Right atrium auricular region (tissue), 2 donors: ENCODE results near the gene DRICH1. TPM values are rescaled to one million over a fixed set of nuclear protein-coding genes. Genes with fewer than 3 reads are reported as not detected.

Source experiments
- DNase-seq: peaks from one replicate; pipeline ENCODE4 v3.0.0-alpha.2; 2019; ENCODE audit warnings: low spot score
- H3K27ac ChIP-seq, 2 donors: fragments of 200-600 bp; sonication (generic); 1 replicate in 1 of 2; 2 replicates in 1 of 2; pipeline ENCODE4 v1.5.1; 2016 to 2019
- H3K27me3 ChIP-seq, 2 donors: fragments of 200-600 bp; sonication (generic); one replicate each; pipeline versions ENCODE4 v1.5.1 to v1.6.0; 2017 to 2019
- H3K36me3 ChIP-seq: fragments of 200-600 bp; sonication (generic); one replicate; pipeline ENCODE4 v1.5.1; 2016
- H3K4me1 ChIP-seq, 2 donors: fragments of 200-600 bp; sonication (generic); one replicate each; pipeline versions ENCODE4 v1.5.1 to v1.6.0; 2017 to 2019
- H3K4me3 ChIP-seq, 2 donors: fragments of 200-600 bp; sonication (generic); 1 replicate in 1 of 2; 2 replicates in 1 of 2; pipeline ENCODE4 v1.5.1; 2017 to 2019; ENCODE audit warnings: mild to moderate bottlenecking in 1 of 2, moderate library complexity in 1 of 2
- H3K9me3 ChIP-seq, 2 donors: fragments of 200-600 bp; sonication (generic); one replicate each; pipeline ENCODE4 v1.5.1; 2019
- CTCF ChIP-seq, 2 donors: fragments of 200-600 bp; sonication (generic); IDR thresholded peaks; one replicate each; pipeline ENCODE4 v1.5.1; 2019; ENCODE audit warnings: antibody characterized with exemption in 2 of 2
- total RNA-seq, 2 donors: library from RNA; depleted of rRNA; stranded (reverse); fragments of >200 nt; gene quantifications; one replicate each; pipeline ENCODE4 v1.1.0, GENCODE V29; 2016

Gene DRICH1
- total RNA-seq, 2 donors from 2014 or later = not detected

DNA sequence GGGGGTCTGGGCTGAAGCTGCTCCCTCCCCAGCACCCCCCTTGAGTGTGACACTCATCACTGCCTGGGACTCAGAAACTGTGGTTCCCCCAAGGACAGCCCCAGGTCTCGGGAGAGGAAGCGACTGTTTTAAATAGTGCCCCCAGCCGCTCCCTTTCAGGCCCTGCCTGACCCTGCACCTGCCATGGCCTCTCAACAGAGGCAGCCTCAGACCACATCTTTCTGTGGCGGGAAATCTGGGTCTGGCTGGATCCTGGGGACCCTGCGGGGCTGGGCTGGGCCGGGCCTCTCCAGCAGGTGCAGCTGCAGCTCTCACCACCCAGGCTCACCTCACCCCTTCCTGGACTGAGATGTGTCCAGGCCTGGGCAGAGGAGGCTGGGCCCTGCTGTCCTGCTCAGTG lies 48.3 kb downstream of the DRICH1 start:
- H3K9me3 ChIP-seq = no peaks in the 10 kb centered on the region
- H3K4me1 ChIP-seq = no peaks in the 10 kb centered on the region
- H3K27ac ChIP-seq = no peak overlapping the region
- no peaks in the 10 kb centered on the region for H3K36me3 ChIP-seq
- no peak overlapping the region for H3K4me3 ChIP-seq
- no peak for DNase-seq
- H3K27me3 ChIP-seq = no peaks in the 10 kb centered on the region
- no peak for TF ChIP-seq CTCF (IDR thresholded peaks at IDR 0.05)

- Histone ChIP-seq H3K27ac (no peak overlapping the region), H3K9me3 (no peaks in the 10 kb centered on the region), H3K4me3 (no peak overlapping the region), H3K36me3 (no peaks in the 10 kb centered on the region), H3K4me1 (no peaks in the 10 kb centered on the region), H3K27me3 (no peaks in the 10 kb centered on the region)
- no peak for DNase-seq
- no peak for TF ChIP-seq CTCF (IDR thresholded peaks at IDR 0.05)
Measured at GRCh38 chr22:23583153-23583552, 49.0 kb downstream of the DRICH1 start.

GRCh38 chr22:23581260-23581650 lies 50.9 kb downstream of the DRICH1 start:
- Histone ChIP-seq H3K27ac (no peak overlapping the region), H3K36me3 (no peaks in the 10 kb centered on the region), H3K4me1 (no peaks in the 10 kb centered on the region), H3K4me3 (no peak overlapping the region), H3K9me3 (no peaks in the 10 kb centered on the region), H3K27me3 (no peaks in the 10 kb centered on the region)
- no peak for TF ChIP-seq CTCF (IDR thresholded peaks at IDR 0.05)
- no peak for DNase-seq

GRCh38 chr22:23580576-23581259 lies 51.4 kb downstream of the DRICH1 start:
- no peak overlapping the region for H3K27ac ChIP-seq
- no peak for TF ChIP-seq CTCF (IDR thresholded peaks at IDR 0.05)
- no peak for DNase-seq

DNA sequence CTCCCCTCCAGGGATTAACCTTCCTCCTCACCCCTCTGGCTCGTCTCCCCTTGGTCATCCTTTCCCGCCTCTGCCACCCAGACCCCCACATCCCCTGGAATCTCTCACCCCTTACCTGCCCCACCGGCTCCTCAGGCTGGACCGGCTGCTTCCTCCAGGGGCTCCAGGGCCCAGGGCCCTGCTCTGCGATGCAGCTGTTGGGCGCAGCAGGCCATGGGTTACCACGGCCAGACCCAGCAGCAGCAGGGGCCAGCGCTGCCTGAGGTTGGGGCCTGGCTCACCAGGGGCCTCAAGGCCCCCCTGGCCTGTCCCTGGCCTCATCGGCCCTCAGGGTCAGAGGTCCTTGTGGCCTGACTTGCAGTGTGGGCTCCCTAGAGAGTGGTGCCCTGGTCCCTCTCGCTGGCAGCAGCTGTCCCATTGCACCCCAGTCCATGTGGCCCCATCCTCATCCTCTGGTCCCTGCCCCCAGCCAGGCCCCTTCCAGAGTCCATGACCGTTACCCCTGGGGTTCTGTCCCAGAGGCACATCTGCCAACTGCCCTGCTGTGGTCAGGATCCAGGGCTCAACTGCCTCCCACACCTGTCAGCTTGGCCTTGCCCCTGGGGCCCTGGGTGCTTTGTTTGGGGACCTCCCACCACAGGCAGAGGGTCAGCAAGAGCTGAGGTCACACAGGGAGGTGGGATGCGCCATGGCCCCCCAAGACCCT lies 52.1 kb downstream of the DRICH1 start, which contains the start of gene IGLL1:
TSS of gene IGLL1 (minus strand) at position 421 of the 706 bp plus-strand sequence. CDS start at position 321, 100 bp downstream.
- Histone ChIP-seq H3K27me3 (no peaks in the 10 kb centered on the region), H3K27ac (no peak within 1 kb of the TSS), H3K9me3 (no peaks in the 10 kb centered on the region), H3K36me3 (no peaks in the 10 kb centered on the region), H3K4me3 (no peak within 1 kb of the TSS), H3K4me1 (no peaks in the 10 kb centered on the region)
- TF ChIP-seq CTCF (IDR thresholded peaks at IDR 0.05) = no peak
- DNase-seq = no peak

More at GRCh38 chr22:23580576-23581259, 51.4 kb downstream of the DRICH1 start:
- Histone ChIP-seq H3K27me3 (no peaks in the 10 kb centered on the region), H3K9me3 (no peaks in the 10 kb centered on the region), H3K36me3 (no peaks in the 10 kb centered on the region), H3K4me3 (no peak overlapping the region), H3K4me1 (no peaks in the 10 kb centered on the region)
